Measurements from ENCODE around the gene ADAMTSL1.

ADAMTSL1 gene

DNA sequence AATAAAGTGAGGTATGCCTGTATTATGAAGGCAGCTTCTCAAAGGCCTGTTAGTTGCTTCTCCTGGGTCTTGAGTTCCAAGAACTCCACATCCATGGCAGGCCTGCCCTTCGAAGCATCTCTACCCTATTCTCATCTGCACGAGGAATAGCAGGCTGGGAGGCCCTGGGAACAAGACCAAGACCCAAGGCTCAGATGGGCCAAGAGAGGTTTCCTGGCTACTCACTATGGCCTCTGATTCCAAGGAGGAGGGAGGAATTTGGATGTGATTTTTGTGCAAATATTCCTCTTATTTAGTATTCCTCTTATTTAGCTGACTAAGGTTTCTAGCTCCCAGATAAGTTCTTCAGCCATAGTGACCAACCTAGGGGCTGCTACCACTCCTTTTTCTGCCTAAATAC, 407.8 kb downstream of the ADAMTSL1 start:
- no peak for DNase-seq

DNA sequence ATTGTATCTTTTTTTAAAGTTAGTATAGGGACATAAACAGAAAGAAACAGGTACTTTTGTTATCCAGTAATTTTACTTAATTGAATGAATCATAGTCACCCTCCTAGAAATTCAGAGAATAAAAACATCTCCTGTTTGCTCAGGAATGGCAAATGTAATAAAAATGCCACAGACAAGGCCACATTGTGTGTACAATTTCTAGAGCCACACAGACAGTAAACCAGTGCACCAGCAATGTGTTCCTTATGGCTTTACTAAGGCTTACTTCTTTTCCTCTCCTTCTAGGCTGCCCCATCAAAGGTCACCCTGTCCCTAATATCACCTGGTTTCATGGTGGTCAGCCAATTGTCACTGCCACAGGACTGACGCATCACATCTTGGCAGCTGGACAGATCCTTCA, 413.6 kb downstream of the ADAMTSL1 start:
- no peak for DNase-seq

DNA sequence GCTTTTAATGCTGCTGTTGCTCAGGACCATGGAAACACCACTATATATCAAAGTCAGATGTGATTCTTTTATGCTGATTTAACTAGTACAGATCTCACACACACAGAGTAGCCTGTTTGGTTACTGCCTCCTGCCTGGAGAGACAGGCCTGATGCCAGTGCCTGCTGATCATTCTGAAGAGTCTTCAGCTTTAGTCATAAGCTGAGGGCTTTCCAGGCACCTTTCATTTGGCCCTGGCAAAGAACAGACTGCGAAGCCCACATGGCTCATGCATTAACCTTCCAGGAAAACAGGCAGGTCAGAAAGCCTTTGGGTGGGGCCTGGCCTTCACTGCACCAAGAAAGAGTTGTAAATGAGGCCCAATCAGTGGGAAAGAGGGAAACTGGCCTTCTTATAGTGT, 414.3 kb downstream of the ADAMTSL1 start:
- no peak for DNase-seq

- no peak for DNase-seq
Observed at GRCh38 chr9:18889550-18889949, 415.6 kb downstream of the ADAMTSL1 start.

- peak; percentile 10 for DNase-seq
Observed at GRCh38 chr9:18890372-18890771, 416.4 kb downstream of the ADAMTSL1 start.

DNA sequence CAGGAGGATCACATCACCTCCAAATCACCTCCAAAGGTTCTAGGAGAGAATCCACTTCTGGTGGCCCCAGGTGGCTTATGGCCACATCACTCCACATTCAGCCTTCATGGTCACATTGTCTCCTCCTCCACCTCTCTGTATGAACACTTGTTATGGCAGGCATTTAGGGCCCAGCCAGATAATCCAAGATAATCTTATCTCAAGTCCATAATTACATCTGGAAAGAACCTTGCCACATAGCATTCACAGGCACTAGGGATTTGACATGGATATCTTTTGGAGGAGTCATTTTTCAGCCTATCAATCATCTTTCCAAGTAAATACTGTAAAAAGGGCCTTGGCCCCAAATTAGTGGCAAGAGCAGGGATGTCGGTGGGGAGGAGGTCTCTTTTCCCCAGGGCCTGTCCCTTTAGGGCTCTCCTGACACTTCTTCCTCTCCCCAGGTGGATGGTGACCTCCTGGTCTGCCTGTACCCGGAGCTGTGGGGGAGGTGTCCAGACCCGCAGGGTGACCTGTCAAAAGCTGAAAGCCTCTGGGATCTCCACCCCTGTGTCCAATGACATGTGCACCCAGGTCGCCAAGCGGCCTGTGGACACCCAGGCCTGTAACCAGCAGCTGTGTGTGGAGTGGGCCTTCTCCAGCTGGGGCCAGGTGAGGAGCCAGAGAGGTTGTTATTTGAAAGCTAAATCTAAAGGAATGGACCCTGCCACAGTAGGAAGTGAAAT, 418.2 kb downstream of the ADAMTSL1 start:
- no peak for DNase-seq

DNA sequence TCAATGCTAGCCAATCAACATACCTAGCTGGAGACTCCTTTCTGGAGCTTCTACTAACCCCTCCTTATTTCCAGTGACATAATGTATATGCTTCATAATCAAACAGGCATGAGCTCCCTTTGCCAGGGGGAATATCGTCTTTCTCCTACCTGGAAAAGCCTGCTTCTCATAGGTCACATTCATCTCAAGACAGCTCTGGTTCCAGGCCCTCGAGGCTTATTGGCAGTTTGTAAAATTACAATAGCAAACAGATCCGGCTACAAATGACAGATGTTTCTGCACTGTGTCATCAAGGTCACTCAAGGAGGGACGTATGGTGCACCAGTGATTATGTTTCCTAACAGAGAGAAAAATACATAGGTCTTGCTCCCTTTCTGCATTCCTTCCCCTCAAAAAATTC, 419.1 kb downstream of the ADAMTSL1 start:
- no peak for DNase-seq

GRCh38 chr9:18893491-18893890, 419.5 kb downstream of the ADAMTSL1 start:
- no peak for DNase-seq

- no peak for DNase-seq
Observed at GRCh38 chr9:18896004-18896403, 422.1 kb downstream of the ADAMTSL1 start.

GRCh38 chr9:18896531-18897179, 422.7 kb downstream of the ADAMTSL1 start:
- DNase-seq, result no peak

DNA sequence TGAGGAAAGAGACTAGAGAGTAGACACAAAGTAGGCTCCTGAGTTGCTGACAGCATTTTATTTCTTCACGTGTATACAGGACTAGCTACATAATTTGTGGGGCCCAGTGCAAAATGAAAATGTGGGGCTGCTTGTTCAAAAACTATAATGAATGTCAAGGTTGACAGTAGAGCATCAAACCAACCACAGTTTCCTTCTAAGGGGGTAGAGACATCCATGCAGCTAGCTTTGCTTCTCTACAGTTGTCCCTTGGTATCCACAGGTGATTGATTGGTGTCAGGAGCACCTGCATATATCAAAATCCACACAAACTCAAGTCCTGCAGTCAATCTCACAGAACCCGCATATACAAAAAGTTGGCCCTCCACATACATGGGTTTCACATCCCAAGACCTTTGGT, 429.5 kb downstream of the ADAMTSL1 start:
- DNase-seq, result no peak

GRCh38 chr9:18905028-18905882, 431.3 kb downstream of the ADAMTSL1 start:
- DNase-seq, result no peak

- no peak for DNase-seq
Observed at GRCh38 chr9:18905883-18906629, 432.1 kb downstream of the ADAMTSL1 start.

DNA sequence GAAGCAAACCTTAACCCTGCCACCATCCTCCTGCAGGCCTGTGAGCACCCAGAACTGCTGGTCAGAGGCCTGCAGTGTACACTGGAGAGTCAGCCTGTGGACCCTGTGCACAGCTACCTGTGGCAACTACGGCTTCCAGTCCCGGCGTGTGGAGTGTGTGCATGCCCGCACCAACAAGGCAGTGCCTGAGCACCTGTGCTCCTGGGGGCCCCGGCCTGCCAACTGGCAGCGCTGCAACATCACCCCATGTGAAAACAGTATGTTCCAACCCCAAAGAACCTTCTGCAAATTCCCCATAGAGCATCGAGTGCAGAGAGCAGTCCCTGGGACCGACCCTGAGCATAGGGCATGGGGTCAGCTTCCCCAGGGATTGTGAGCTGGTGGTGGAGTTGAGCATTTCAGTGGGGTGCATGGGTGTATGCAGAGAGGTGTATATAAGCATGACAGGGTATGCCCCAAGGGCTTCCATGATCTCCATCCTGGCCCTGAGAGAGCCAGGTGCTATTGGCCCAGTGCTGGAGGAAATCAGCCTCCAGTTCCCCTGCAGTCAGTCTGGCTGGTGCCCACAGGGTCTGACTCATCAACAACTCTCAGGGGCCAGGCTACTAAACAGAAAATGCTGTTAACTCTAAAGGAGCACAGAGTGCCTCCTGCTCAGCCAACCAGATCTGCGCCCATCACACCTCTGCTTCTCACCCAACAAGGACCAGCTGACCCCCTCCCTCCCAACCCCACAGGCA, 432.9 kb downstream of the ADAMTSL1 start:
- no peak for DNase-seq

DNA sequence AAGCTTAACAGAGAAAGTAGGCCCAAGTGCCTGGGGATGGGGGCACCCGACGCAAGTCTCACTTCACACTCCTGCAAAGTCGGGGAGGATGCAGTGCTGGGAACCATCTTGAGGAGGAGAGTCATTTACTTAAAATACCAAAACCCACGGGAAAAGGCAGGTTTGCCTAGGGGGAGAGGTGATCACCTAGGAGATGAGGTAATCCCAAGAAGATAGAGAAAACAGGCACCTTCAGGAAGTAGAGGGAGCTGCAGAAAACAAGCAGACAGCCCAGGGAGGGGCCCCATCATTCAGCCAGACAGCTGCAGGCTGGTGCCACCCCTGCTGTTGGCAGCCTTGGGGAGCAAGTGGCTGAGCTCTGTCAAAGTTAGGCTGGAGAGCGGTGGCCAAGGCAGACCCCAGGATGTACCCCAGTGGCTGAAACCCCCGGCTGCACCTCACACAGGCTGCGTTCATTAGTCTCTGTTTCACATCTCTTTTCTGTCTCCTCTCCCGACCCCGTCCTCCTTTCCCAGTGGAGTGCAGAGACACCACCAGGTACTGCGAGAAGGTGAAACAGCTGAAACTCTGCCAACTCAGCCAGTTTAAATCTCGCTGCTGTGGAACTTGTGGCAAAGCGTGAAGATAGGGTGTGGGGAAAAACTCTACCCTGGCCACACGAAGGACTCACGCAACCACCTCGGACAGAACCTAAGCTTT, 434.1 kb downstream of the ADAMTSL1 start:
- no peak for DNase-seq

DNA sequence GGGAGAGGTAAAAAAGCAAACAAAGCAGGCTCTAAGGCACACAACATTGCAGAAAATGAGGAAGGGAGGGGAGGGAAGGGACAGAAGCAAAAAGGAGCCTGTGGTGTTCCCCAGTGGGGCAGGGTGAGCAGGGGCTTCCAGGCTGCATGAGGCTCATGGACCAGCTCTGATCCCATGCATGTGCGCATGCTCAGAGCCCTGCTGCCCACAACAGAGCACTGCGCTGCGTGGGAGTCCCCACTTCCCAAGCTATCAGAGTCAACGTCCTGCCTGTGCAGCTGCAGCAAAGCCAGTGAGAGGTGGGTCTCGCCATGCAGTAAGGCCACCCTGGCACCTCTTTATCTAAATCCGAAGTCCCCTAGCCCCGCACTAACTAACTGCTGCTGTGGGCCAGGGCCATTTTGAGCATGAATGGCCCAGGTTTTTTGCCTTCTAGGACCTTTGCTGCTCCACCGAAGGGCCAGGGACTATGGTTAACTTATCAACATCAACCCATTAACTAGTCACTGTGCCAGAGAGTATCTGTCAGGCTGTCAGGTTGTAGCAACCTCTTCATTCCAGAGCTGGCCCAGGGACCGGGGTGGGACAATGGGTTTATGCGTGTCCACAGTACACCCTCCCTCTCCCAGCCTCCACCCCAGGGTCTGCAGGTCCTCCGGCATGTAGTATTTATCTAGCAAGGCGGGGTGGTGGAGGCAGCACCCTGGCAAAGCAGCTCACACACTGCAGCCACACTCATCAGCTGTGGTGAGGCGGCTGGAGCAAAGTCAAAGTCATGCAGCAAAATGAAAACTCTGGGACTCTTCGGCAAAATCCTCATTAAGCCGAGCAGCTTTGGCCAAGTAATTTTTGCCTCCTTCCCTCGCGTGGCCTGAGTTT, 435.4 kb downstream of the ADAMTSL1 start:
- no peak for DNase-seq

DNA sequence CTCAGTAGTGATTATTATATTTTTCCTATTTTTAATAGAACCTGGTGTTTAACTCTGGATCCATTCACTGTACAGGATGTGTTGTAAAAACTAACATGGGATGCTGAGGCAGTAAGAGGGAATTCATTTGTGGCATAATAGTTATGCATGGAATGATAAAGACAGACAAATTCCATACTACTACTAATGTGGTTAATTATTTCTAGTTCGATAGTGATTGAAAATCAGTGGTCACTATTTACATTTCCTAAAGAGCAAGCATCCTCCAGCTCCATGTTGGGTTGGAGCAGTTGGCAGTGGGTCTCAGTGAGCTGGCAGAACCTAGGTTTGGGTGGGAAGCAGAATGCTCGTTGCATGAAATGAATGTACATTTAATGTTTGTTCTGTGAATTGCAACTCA, 436.5 kb downstream of the ADAMTSL1 start:
- no peak for DNase-seq

- DNase-seq, result no peak
Observed at GRCh38 chr9:18910916-18911315, 437.0 kb downstream of the ADAMTSL1 start.

GRCh38 chr9:18911714-18912342, 437.9 kb downstream of the ADAMTSL1 start:
- no peak for DNase-seq
